NT2/D1 (cell line): ENCODE measurements around the gene ITPR2.

Experiments used
- SUZ12 ChIP-seq: IDR thresholded peaks from 2 replicates; pipeline ENCODE4 v1.6.1; 2011; ENCODE audit not compliant: insufficient read length, insufficient read depth; ENCODE audit errors: extremely low read depth
- YY1 ChIP-seq: IDR thresholded peaks from 2 replicates; pipeline ENCODE4 v1.6.1; 2011; ENCODE audit not compliant: insufficient read length, insufficient read depth
- ZNF274 ChIP-seq: IDR thresholded peaks from 2 replicates; pipeline ENCODE4 v1.6.1; 2011; ENCODE audit warnings: mild to moderate bottlenecking, low read depth, low read length

DNA sequence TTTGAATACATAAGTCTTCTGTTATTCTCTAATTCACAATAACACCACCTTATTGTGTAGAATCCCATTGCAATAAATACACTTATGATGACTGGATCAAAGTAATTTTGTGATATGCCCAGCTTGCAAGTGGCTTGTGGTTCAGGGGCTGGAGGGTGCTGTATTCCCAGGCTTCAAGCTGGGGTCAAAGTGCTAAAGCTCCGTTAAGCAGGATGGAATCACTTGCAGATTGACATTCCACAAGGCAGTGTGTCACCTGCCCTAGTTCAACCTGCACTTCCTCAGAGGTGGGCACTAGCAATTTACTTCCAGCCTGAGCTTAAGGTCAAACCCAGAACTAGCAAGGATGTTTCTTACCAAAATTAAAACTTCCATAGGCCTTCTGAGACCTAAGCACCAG, 471.0 kb downstream of the ITPR2 start:
- no peak for TF ChIP-seq ZNF274
- no peak for TF ChIP-seq SUZ12
- no peak for TF ChIP-seq YY1
